Anterior cingulate cortex (tissue), 58 donors: ENCODE data around the gene MAST4.

Experiments
- DNase-seq, 58 donors: peaks; one replicate each; lab custom pipeline; 2025; lab: John Stamatoyannopoulos, UW

The MAST4 gene

DNA sequence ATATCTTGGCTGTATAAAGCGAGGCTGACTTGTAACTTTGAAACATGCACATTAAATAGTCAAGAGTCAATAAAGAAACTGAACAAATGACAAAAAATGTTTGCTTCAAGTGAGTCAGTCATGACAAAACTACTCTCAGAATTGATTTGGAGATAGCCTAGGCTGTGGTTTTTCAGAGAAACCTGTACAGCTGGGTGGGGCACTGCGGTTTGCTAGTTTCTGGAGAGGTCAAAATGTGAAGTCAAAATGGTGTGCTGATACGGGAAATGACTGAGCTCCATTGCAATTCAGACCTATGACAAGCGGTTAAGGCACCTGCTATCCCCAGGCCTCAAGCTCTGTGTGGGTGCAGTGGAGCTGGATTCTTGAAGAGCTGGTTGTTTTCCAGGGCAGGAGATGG, 610.7 kb downstream of the MAST4 start:
- no peak for DNase-seq

DNA sequence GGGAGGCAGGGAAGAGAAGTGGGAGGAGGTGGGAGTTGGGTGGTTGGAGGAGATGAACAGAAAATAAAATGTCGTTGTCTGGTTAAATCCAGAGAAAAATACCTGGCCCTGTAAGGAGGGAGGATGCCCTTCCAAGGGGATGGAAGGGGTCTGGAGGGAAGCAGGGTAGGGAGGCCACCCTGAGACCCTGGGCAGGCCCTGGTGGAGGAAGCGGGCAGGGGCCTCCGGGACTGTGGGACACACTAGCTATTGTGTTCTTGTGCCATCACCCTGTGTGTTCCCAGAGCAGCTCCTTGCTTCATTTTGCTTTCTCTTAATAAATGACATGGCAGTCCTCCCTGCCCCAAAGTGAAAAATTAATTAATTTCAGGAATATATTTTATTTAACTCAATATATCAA, 612.2 kb downstream of the MAST4 start:
- no peak for DNase-seq

DNA sequence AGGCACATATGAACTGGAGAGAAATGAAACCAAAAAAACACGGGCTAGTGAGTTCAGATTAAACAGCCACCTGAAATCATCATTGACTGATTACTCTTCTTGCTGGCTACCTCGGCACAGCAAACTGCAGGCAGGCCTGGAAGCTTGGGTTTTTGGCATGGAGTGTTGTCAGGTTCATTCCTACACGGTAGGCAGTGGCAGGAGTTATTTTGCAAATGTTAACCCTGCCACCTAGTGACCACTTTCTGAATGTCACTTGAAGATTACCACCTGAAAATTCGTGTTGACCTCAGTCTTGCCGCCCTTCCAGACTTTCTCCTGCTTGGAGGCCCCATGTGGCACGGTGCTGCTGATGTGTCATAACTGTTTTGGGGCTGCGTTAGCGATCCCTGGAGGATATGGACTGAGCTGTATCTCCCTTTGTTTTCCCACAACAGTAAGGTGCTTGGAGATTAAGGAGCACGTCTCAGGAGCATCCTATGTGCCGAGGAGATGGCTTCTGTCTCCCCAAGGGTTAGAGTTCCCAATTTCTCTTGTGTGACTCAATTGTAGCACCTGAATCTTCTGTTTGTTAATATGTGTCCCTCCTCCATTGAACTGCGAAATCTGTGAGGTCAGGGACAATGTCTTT, 613.1 kb downstream of the MAST4 start:
- peak in 49 of 58 donors; percentile 9 to 84 (median 45) for DNase-seq

DNA sequence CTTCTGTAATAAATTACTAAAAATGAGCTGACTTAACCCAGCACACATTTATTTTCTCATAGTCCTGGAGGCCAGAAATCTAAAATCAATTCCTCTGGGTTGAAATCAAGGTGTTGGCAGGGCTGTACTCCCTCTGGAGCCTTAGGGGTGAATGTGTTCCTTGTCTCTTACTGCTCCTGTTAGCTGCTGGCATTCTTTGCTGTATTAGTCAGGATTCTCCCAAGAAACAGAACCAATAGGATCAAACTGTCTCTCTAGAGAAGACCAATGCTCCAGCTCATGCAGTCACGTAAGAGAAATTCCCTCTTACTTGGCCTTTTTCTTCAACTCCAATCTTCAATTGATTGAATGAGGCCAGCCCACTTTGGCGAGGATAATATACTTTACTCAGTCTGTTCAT, 615.7 kb downstream of the MAST4 start:
- DNase-seq = no peak

- DNase-seq = no peak
Observed at GRCh38 chr5:67214036-67214435, 617.8 kb downstream of the MAST4 start.

DNA sequence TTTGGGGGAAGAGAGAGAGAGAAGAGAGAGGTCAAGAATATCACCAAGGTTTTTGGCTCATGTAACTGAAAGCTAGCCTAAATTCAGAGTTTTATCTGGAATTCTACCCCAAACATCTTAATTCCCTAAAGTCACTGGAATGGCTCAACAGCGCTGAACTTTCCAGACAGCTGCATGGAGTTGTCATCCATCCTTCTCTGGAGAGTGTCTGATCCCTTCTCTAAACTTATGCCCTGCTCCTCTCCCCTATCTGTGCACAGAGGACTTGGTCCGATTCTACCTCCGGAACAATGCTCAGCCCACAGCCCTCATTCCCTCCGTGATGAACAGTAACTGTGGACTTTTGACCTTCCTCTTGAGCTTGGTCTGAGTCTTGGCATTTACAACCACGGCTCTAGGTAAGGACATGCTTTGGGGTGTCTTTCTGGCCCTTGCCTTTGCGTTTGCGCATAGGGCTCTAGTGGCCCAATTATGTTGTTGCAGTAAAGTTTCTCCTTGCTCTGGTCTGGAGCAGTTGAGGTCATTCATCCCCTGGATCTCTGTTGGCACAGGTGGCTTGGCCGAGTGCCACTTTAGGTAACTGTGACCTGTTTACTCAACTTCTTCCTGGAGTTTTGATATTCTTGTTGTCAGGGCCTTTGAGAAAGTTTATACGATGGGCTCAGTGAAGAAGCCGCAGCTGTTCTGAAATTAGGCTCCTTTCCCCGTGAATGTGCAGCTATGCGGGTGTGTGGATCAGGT, 618.7 kb downstream of the MAST4 start:
- no peak for DNase-seq

- DNase-seq = peak in 36 of 58 donors; percentile 12 to 66 (median 27)
Observed at GRCh38 chr5:67215519-67216471, 619.6 kb downstream of the MAST4 start.

DNA sequence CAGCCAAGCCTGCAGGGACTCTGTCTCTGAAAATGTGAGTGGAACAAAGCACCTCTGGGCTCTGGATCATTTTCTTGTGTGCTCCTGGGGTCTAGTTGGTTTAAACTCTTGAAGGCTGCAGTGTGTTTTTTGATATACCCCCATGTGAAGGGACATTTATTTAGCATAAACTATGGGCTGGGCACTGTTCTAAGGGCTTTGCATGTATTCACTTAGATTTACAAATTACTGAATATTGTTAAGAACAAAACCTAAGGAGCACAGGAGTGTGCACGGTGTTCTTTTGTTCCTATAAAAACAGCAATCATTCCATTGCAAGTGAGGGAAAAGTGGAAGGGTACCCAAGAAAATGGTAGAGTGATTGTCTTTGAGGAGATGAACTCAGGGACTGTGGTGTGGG, 620.4 kb downstream of the MAST4 start:
- no peak for DNase-seq
